Mucosa of gallbladder (tissue), 1 donor: ENCODE measurements around the gene HUNK. TPM values are rescaled to one million over a fixed set of nuclear protein-coding genes. Genes with fewer than 3 reads are reported as not detected.
"Not testable (repeated sequence)": the region's sequence is repeated elsewhere in the genome, so short reads cannot be mapped to it uniquely, and the experiment has no call there.

Experiments used
- DNase-seq: peaks from one replicate; pipeline ENCODE4 v3.0.0-alpha.2; 2020; ENCODE audit warnings: low spot score
- total RNA-seq: library from RNA; stranded (reverse); gene quantifications from one replicate; pipeline ENCODE4 v1.2.1, GENCODE V29; 2021
- donor health status: DM: no; HTN: no; CAD: no.

The HUNK gene
- total RNA-seq, 1 donor from 2014 or later = 4.0 TPM

GRCh38 chr21:31921079-31921478 lies 48.3 kb downstream of the HUNK start:
- DNase-seq = no peak

- DNase-seq = no peak
These were observed 50.1 kb downstream of the HUNK start for GRCh38 chr21:31922881-31923280.

GRCh38 chr21:31923756-31924155 lies 50.9 kb downstream of the HUNK start:
- DNase-seq = no peak

- DNase-seq = no peak
These were observed 51.7 kb downstream of the HUNK start for GRCh38 chr21:31924548-31924947.

GRCh38 chr21:31926498-31926897 lies 53.7 kb downstream of the HUNK start:
- DNase-seq = no peak

- no peak for DNase-seq
These were observed 55.0 kb downstream of the HUNK start for GRCh38 chr21:31927689-31928353.

GRCh38 chr21:31928656-31929055 lies 55.8 kb downstream of the HUNK start:
- DNase-seq = no peak

GRCh38 chr21:31929548-31929947 lies 56.7 kb downstream of the HUNK start:
- DNase-seq = no peak

- DNase-seq = no peak
These were observed 57.2 kb downstream of the HUNK start for GRCh38 chr21:31930001-31930400.

GRCh38 chr21:31931644-31932469 lies 59.0 kb downstream of the HUNK start:
- DNase-seq = no peak

GRCh38 chr21:31932470-31932764 lies 59.6 kb downstream of the HUNK start:
- no peak for DNase-seq

GRCh38 chr21:31937303-31937702 lies 64.5 kb downstream of the HUNK start:
- DNase-seq = no peak

- no peak for DNase-seq
These were observed 65.8 kb downstream of the HUNK start for GRCh38 chr21:31938330-31939301.

GRCh38 chr21:31941694-31942093 lies 68.9 kb downstream of the HUNK start:
- DNase-seq = no peak

- DNase-seq = no peak
These were observed 70.7 kb downstream of the HUNK start for GRCh38 chr21:31943561-31943960.

GRCh38 chr21:31945141-31945540 lies 72.3 kb downstream of the HUNK start:
- no peak for DNase-seq

GRCh38 chr21:31945546-31945945 lies 72.7 kb downstream of the HUNK start:
- DNase-seq = no peak

- DNase-seq = no peak
These were observed 73.4 kb downstream of the HUNK start for GRCh38 chr21:31946231-31946630.

GRCh38 chr21:31946876-31947550 lies 74.2 kb downstream of the HUNK start:
- DNase-seq = not testable (repeated sequence)

GRCh38 chr21:31948676-31949075 lies 75.9 kb downstream of the HUNK start:
- DNase-seq = no peak

- DNase-seq = no peak
These were observed 80.0 kb downstream of the HUNK start for GRCh38 chr21:31952828-31953227.

- DNase-seq = no peak
These were observed 84.8 kb downstream of the HUNK start for GRCh38 chr21:31957631-31958030.
